ENCODE measurements around the gene CDAN1.
"Not testable (repeated sequence)": the region's sequence is repeated elsewhere in the genome, so short reads cannot be mapped to it uniquely, and the experiment has no call there.

CDAN1 gene, protein sequence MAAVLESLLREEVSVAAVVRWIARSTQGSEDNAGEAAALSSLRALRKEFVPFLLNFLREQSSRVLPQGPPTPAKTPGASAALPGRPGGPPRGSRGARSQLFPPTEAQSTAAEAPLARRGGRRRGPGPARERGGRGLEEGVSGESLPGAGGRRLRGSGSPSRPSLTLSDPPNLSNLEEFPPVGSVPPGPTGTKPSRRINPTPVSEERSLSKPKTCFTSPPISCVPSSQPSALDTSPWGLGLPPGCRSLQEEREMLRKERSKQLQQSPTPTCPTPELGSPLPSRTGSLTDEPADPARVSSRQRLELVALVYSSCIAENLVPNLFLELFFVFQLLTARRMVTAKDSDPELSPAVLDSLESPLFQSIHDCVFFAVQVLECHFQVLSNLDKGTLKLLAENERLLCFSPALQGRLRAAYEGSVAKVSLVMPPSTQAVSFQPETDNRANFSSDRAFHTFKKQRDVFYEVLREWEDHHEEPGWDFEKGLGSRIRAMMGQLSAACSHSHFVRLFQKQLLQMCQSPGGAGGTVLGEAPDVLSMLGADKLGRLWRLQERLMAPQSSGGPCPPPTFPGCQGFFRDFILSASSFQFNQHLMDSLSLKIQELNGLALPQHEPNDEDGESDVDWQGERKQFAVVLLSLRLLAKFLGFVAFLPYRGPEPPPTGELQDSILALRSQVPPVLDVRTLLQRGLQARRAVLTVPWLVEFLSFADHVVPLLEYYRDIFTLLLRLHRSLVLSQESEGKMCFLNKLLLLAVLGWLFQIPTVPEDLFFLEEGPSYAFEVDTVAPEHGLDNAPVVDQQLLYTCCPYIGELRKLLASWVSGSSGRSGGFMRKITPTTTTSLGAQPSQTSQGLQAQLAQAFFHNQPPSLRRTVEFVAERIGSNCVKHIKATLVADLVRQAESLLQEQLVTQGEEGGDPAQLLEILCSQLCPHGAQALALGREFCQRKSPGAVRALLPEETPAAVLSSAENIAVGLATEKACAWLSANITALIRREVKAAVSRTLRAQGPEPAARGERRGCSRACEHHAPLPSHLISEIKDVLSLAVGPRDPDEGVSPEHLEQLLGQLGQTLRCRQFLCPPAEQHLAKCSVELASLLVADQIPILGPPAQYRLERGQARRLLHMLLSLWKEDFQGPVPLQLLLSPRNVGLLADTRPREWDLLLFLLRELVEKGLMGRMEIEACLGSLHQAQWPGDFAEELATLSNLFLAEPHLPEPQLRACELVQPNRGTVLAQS

DNA sequence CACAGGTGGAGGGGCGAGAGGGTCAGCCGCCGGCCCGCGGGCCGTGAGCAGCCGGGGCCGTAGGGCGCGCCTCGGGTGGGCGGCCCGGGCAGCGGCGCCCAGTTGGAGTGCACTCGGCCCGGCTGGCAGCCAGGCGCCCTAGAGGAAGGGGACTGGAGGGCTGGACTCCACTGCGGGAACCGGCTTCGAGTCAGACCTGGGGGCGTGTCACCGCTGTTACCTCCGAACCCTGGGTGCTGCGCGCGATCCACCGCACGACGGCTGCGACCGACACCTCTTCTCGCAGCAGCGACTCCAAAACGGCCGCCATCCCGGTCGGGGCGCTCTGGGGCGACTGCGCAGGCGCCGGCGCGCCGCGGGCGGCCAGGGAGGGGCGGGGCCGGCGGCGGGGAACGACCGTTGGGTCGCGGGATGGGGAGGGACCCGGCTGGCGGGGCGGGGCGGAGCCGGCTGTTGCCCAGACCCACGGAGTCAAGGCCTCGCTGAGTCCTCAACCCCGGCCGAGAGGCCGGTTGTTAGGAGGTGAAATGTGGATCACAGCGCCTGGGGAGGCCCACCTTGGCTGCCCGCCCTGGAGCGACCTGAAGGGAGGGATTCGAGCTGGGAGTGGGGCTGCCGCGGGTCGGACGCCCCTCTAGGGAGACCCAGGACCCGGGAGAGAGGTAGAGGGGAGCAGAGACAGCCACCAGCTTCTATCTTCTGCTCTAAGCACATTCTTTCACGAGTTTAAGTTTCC, at the start of gene CDAN1:
Gene CDAN1, minus strand, starts transcription at position 336 of the 736 bp plus-strand sequence. Its CDS starts 26 bp downstream, at position 310.
- DNase-seq (ENCODE audit: low spot score), result peak; percentile 89

DNA sequence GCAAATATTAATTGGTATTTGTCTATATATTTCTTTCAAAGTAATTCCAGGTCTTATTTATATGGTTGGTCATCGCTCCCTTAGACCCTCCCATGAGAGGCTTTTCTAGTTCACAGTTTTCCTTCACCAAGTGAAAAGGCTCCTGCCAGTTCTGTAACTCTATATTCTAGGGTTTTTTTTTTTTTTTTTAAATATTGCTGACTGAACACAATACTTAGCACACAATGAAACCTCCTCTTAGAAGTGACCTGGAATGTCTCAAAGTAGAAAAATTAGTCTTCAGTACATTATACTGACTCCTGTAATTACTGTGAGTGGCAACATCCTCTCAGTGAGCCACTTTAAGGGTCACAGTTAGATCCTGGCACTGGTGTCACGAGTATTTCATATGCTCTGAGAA, 48.6 kb upstream of the CDAN1 start:
- DNase-seq (ENCODE audit: low spot score), result no peak

DNA sequence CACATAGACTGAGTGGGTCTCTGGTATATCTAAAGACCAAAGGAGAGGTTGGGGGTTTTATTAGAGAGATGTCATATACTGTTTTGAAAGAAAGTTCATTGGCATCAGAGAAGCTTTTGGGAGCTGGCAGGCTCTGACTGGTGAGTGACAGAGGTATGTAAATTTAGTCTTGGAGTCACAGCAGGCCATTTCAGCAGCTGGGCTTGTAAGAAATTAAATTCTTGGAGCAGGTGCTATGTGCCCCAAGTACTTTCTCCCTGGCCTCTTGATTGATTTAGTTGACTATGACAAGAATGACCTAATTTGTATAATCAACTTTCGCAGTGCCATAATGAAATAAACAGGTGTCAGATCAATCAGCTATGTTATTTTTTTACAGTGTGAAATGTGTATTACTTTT, 47.8 kb upstream of the CDAN1 start:
- DNase-seq (ENCODE audit: low spot score), result peak; percentile 16

DNA sequence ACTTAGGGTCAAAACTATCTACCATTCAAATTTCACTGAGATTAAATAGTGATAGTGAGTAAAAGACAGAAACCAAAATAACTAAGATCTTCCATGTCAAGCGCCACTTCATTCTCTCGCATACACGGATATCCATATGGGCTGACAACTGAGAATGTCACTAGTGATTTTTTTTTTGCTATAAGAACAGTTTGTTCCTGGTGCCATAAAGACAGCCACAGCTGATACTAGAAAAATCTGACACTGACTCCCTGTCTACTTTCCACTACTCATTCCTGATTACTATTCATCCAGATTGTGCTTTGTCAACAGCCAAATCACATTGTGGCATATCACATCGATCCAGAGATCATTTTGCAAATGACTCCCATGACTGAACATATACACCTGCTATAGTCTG, 45.8 kb upstream of the CDAN1 start:
- DNase-seq (ENCODE audit: low spot score), result no peak

DNA sequence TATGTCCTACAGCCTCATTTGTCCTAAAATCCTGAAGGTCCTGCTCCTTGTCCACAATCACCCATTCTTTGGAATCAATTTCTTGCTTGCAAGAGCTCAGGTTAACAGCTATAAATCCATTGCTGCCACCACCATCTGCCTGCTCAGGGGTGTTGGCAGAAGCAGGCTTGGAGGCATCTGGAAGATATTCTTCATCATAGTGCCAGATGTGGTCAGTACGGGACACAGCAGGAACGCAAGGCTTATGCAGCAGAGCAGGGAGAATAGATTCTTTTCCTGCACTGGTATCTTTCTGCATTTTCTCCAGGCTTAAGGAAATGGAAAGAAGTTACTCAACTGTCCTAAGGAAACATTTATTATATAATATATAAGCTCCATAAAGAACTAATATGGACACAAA, 38.5 kb upstream of the CDAN1 start:
- no peak for DNase-seq (ENCODE audit: low spot score)

DNA sequence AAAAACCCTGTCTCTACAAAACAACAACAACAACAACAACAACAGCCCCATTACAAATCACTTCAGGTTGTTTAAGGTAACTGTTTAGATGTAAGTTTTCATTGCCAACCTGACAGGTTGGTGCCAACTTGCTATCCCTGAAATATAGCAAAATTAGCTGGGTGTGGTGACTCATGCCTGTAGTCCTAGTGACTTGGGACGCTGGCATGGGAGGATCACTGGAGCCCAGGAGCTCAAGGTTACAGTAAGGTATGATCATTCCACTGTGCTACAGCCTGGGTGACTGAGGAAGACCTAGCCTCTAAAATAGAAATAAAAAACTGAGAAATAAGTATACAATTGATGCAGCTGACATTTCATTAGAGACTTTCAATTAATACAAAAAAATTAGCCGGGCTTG, 36.0 kb upstream of the CDAN1 start:
- no peak for DNase-seq (ENCODE audit: low spot score)

DNA sequence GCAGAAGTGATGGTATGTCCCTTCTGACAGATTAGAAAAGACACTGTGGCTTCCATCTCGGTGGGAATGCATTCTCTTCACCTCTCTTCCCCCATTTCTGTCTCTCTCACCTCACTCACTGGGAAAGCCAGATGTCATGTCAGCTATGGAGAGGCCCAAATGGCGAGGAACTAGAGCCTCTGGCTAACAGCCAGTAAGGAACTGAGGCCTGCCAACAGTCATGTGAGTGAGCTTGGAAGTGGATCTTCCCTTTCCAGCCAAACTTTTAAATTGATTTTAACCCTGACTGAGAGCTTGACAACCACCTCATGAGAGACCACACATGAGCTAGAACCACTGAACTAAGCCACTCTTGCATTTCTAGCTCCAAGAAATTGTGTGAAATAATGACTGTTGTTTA, 35.2 kb upstream of the CDAN1 start:
- no peak for DNase-seq (ENCODE audit: low spot score)

DNA sequence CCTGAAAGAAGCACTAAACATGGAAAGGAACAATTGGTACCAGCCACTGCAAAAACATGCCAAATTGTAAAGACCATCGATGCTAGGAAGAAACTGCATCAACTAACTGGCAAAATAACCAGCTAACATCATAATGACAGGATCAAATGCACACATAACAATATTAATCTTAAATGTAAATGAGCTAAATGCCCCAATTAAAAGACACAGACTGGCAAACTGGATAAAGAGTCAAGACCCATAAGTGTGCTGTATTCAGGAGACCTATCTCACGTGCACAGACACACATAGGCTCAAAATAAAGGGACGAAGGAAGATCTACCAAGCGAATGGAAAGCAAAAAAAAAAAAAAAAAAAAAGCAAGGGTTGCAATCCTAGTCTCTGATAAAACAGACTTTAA, 29.2 kb upstream of the CDAN1 start:
- DNase-seq (ENCODE audit: low spot score), result not testable (repeated sequence)

DNA sequence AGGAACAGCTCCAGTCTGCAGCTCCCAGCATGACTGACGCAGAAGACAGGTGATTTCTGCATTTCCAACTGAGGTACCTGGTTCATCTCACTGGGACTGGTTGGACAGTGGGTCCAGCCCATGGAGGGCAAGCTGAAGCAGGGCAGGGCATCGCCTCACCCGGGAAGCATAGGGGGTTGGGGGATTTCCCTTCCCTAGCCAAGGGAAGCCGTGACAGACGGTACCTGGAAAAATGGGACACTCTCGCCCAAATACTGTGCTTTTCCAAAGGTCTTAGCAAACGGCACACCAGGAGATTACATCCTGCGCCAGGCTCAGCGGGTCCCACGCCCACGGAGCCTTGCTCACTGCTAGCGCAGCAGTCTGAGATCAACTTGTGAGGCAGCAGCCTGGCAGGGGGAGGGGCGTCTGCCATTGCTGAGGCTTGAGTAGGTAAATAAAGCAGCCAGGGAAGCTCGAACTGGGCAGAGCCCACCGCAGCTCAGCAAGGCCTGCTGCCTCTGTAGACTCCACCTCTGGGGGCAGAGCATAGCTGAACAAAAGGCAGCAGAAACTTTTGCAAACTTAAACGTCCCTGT, 27.3 kb upstream of the CDAN1 start:
- DNase-seq (ENCODE audit: low spot score), result not testable (repeated sequence)

DNA sequence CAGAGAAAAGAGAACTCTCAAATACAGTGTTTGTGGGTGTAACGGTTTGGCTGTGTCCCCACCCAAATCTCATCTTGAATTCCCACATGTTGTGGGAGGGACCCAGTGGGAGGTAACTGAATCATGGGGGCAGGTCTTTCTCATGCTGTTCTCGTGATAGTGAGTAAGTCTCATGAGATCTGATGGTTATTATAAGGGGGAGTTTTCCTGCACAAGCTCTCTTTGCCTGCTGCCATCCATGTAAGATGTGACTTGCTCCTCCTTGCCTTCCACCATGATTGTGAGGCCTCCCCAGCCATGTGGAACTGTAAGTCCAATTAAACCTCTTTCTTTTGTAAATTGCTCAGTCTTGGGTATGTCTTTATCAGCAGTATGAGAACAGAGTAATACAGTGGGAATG, 24.9 kb upstream of the CDAN1 start:
- DNase-seq (ENCODE audit: low spot score), result not testable (repeated sequence)

DNA sequence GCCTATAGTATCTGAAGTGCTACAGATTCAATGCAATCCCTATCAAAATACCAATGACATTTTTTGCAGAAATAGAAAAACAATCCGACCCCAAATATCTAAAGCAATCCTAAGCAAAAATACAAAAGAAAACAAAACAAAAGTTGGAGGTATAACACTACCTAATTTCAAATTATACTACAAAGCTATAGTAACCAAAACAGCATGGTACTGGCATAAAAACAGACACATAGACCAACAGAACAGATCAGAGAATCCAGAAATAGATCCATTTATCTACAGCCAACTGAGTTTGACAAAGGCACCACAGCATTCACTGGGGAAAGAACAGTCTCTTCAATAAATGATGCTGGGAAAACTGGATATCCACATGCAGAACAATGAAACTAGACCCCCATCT, 23.8 kb upstream of the CDAN1 start:
- no peak for DNase-seq (ENCODE audit: low spot score)

DNA sequence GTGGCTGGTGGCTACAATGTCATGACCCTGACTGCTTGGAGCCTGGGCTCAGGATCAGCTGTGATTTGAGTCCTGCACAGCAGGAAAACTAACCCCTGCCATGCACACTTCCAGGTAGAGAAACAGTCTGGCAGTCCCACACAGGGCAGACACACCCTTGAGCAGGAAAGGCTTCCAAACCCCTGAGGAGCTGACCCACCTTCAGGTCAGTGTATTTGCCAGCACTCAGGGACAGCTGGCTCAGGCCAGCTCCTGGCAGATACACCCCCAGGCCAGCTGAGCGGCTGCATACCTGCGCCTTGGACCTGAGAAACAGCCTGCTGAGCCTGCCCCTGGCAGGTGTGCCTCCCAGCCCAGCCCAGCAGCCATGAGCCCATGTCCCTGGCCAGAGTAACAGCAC, 22.2 kb upstream of the CDAN1 start:
- no peak for DNase-seq (ENCODE audit: low spot score)

DNA sequence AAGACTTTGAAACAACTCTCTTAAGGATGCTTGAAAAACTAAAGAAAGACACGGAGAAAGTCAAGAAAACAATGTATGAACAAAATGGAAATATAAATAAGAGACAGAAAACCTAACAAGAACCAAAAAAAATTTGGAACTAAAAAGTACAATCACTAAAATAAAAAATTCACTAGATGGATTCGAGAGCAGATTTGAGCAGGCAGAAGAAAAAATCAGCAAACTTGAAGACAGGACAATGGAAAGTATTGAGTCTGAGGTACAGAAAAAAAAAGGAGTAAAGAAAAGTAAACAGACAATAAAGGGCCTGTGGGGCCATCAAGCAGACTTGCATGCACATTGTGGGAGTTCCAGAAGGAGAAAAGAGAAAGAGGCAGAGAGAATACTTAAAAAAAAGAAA, 13.4 kb upstream of the CDAN1 start:
- no peak for DNase-seq (ENCODE audit: low spot score)

DNA sequence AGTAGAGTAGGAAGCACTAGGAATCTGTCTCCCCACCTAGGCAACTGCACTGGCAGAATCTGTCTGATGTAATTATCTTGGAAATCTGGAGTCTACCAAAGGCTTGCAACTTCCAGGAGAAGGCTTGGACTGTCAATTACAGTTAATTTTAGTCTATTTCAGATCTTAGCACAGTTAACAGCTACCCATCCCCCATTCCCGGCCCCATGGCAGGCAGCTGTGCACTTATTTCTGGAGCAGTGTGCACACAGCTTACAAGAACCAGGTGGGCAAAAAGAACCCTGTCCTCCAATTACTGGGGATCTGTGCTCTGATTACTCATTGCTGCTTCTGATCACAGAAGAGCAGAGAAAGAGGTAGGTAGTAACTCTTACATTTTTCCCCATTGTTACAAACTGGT, 12.3 kb upstream of the CDAN1 start:
- DNase-seq (ENCODE audit: low spot score), result no peak

DNA sequence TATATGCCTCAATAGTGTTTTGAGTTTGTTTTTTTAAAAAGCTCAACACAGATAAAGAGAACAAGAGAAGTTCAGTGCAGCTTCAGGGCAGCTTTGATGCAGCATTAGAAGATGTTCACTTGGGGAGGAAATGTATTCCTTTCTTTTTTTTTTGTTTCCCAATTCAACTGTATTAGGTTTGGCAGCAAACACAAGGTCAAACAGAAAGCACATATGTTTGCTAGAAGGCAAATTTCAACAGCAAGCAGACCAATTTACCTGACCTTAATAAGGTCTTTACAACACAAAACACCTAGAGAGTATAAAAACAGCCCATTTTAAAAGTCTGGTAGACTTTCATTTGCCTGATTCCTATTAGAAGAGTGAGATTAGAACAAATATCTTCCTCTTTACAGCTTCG, 7.3 kb upstream of the CDAN1 start:
- DNase-seq (ENCODE audit: low spot score), result no peak

DNA sequence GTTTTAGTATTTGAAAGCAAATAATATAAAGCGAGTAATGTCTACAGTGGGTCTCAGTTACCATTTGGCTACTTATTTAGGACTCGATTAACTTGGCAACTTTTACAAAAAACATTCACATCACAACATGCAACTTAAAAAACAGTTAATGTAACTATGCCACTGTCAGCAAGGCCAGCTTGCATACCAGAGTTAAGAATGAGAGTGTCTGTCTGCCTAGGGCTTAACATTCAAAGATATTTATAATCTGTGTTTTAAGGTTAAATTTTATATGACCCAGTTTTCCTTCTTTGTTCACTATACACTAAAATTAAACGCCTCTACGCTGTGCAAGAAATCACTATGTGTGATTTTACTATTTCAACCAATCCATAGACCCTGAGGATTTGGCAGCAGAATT, 5.2 kb upstream of the CDAN1 start:
- DNase-seq (ENCODE audit: low spot score), result no peak

DNA sequence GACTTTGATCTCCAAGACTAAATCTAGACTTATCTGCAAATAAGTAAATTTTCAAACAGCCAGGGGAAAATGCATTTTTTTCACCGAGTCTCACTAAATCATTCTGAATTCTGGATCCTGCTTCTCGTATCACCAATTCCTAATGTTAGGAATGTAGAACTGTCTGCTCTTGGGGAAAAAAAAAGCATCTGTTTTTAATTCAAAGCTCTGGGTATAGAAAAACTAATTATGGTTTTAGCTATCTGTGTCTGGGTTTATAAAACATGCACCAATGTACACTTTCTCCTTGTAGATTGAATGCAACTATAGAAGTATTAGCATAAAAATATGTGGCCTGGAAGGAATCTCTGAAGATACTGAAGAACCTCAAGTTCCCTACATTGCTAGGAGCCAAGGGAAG, 4.8 kb upstream of the CDAN1 start:
- DNase-seq (ENCODE audit: low spot score), result no peak

DNA sequence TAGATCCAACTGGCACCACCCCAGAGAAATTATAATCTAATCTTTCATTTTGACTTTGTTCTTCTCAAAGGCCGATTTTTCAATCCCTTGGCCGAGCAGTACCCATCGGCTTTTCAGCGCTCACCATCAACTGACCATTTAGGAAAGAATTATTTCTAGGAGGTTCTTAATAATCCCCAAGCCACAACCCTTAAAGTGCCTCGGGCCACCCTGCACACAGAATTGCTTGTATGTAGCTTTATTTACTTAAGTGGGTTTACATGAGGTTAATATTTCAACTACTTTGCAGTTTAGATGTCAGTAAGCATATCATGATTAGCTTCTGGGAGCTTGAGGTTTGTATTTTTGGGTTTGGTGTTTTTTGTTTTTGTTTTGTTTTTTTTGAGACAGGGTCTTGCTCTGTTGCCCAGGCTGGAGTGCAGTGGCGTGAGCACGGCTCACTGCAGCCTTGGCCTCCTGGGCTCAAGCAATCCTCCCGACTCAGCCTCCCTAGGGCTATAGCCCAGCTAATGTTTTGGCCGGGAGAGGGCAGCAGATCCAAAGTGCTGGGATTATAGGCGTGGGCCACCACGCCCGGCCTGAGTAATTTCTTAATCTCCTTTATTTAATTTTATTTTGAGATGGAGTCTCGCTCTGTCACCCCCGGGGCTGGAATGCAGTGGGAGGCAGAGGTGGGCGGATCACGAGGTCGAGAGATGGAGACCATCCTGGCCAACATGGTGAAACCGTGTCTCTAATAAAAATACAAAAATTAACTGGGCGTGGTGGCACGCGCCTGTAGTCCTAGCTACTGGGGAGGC, 801 bp upstream of the CDAN1 start:
- no peak for DNase-seq (ENCODE audit: low spot score)

DNA sequence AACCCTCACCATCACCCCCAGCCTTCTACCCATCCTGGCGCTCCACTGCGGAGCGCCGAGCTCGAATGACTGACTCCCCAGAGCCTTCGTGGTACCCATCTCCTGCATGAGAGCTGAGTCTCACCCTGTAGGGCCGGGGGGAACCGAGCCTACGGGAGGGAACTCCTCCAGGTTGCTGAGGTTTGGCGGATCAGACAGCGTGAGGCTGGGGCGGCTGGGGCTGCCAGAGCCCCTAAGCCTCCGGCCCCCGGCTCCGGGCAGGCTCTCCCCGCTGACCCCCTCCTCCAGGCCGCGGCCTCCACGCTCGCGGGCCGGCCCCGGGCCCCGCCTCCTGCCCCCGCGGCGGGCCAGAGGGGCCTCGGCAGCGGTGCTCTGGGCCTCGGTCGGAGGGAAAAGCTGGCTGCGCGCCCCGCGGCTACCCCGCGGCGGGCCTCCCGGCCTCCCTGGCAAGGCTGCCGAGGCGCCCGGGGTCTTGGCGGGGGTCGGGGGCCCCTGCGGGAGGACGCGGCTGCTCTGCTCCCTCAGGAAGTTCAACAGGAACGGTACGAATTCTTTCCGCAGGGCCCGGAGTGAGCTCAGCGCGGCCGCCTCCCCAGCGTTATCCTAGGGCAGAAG, 643 bp downstream of the CDAN1 start:
- DNase-seq (ENCODE audit: low spot score), result peak; percentile 28

Measured in NAMALWA (cell line).